ENCODE results near the gene TOB2.
A peak's percentile ranks its signal among the peaks of the same experiment; 100 is the strongest.

The TOB2 gene

DNA sequence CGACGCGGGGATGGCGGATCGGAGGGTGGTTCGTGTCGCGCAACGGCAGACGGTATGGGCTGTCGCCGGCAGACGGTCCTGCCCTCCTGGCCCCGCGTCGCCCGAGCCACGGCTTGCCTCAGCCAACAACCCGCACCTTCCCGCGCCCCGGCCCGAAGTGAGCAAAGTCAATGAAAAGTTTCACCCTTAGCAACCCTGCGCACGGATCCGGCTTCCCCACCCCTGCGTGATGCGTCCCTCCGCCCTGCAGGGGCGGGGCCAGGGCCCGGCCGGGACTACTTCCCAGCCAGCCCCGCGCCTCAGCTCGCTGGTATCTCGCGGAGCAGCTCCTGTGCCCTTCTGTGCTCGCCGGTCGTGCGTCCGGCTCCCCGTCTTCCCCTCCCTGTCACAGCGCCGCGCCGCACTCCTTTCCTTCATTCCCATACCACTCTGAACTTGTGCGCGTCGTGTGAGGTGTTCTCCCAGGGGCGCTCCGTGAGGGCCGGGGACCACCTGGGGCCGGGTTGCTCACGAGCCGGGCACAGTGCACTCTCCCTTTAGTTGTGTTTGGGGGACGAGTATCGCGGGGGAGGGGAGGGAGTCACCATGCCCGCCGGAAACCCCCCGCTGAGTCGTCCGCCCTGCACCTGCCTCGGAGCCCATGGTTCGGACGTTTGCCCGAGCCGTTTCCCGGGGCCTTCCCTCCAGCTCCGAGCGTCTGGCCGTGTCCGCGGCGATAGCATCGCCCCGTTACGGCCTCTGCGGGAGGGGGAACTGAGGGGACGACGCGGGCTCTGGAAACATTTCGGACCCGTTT lies at the start of gene TOB2:
Gene TOB2, minus strand, starts transcription at position 163 of the 796 bp plus-strand sequence. CDS start 9,456 bp downstream, outside the sequence.
- DNase-seq (ENCODE audit: low spot score), result peak; percentile 95

- no peak for DNase-seq (ENCODE audit: low spot score)
Observed at GRCh38 chr22:41491374-41492100, 44.9 kb upstream of the TOB2 start.

DNA sequence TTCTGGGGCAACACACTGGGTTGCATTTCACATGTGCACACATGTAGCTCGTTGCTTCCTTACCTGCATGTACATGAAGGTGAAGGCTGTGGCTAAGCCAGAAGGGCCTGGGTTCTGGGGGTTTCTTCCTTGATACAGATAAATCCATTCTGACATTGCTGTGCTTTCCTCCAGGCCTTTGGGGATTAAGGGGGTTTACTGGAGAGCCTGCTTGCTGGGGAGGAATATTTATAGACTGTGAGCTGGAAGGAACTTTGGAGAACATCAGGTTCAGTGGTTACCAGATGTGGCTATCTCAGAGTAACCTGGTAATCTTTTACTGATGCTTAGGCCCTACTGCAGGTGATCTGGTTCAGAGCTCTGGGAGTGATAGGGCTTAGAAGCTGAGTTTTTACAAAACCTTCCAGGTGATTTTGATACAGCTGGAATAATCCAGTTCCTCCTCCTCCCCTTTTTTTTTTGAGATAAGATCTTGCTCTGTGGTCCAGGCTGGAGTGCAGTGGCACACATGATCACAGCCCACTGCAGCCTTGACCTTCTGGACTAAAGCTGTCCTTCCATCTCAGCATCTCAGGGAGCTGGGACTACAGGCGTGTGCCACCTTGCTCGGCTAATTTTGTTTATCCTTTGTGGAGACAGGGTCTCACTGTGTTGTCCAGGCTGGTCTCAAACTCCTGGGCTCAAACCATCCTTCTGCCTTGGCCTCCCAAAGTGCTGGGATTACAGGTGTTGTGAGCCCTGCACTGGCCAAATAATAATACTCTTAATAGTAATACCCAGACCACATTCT lies 42.2 kb upstream of the TOB2 start:
- DNase-seq (ENCODE audit: low spot score), result no peak

DNA sequence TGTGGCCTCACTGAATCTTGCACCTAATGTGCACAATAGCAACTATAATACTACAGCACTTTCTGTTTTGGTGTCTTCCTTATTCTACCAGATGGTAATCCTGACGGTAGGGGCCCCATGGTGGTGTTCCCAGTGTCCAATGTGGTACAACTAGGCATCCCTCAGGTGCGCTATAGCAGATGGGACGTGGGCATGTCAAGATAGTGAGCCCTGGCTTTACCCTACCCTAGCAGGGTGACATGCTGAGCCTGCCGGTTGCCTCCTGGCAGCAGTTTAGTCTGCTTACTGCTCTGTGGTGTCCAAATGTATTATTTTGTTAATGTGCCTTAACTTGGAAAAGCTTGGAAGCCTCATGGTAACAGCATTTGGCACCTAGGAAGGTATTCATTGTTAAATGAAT lies 41.5 kb upstream of the TOB2 start:
- DNase-seq (ENCODE audit: low spot score), result no peak

DNA sequence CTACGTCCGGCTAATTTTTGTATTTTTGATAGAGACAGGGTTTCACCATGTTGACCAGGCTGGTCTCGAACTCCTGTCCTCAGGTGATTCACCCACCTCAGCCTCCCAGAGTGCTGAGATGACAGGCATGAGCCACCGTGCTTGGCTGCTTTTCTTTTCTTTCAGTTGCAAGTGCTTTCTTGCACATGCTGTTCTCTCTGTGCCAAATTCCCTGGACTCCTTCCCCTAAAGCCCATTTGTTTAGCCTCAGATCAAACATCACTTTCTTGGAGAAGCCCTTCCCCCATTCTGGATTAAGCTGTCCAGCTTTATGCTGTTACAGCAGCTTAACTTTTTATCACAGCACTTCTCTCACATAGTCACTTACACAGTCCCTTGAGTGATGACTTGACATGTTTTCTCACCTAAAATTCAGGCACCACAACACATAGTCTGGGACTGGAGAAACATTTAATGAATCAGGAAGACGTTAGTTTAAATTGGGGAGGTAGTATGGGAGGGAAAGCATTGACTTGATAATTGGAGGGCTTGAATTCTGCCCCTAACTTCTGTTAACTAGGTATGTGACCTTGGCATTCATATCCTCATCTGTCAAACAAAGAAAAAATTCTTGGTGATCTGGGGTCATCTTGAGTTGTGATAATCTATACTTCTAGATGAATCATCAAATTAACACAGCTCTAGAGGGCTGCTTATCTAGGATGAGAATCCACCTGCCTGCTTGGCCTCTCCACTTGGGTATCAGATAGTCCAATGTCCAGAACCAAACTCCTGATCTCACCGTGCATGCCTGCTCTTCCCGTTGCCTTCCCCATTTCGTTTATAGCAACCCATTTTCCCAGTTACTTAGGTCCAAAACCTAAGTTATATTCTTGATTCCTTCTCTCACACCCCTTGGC lies 40.7 kb upstream of the TOB2 start:
- no peak for DNase-seq (ENCODE audit: low spot score)

DNA sequence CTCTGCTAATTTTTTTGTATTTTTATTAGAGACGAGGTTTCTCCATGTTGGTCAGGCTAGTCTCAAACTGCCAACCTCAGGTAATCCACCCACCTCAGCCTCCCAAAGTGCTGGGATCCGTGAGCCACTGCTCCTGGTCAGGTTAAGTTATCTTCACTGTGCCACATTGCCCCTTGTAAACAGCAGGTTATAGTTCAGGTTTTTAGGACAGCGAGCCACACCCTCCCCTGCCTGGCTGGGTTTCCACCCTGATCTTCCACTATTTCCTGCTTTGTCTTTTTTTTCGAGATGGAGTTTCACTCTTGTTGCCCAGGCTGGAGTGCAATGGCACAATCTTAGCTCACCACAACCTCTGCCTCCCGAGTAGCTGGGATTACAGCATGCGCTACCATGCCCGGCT lies 38.4 kb upstream of the TOB2 start:
- DNase-seq (ENCODE audit: low spot score), result no peak

DNA sequence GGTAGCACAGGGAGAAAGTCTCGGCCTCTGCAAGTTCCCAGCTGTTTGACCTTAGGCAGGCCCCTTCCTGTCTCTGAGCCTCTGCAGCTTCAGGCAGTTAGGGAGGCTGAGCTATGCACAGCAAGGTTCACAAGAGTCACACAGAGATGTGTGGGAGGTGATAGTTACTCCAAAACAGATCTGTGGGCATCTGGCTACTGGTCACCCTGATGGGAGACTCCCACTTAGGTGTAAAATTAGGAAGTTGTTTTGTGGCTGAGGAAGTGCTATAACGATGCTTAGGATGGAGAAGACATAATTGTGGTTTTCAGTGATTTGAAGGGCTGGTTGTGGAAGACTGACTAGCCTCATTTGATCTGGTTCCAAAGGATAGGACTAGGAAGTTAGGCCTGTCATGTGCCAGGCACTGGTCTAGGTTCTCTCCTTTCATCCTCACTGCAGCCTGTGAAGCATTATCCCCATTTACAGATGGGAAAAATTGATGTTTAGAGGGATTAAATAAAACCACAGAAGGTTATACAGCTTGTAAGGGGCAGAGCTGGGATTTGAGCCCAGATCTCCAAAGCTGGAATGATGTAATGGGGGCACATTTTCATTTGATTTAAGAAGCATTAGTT lies 35.8 kb upstream of the TOB2 start:
- DNase-seq (ENCODE audit: low spot score), result no peak

DNA sequence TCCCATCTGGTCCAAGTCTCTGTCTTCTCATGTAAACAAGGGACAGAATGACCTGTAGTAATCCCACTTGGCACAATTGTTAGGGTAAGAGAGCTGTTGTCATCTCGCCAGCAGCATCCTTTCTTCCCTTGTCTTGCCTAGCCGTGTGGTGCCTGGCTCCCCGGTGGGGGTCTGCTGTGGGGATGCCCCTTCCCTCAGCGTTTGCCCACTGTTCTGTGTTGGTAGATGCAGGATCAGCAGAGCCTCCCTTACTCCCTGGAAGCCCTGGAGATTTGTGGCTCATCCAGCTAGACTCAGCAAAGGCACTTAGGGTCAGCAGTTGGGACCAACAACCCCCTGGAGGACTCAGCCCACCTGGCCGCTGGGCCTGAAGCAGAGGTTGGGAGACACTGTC lies 35.3 kb upstream of the TOB2 start:
- DNase-seq (ENCODE audit: low spot score), result no peak

- DNase-seq (ENCODE audit: low spot score), result no peak
Observed at GRCh38 chr22:41481131-41481830, 34.7 kb upstream of the TOB2 start.

DNA sequence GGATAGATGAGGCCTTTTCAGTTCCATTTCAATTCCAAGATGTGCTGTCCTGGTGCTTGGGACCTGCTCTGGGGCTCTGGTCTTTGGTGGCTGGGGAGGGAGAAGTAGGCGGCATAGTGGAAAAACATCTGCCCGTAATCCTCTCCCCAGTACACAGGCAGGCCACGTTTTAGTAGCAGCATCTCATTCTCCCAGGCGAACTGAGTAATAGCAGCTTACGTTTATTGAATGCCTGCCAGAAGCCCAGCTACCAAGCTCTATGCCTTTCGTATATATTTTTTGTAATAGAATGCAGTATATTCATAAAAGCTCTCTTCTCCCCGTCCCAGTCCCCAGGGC lies 33.8 kb upstream of the TOB2 start:
- no peak for DNase-seq (ENCODE audit: low spot score)

GRCh38 chr22:41479671-41480396 lies 33.2 kb upstream of the TOB2 start:
- DNase-seq (ENCODE audit: low spot score), result no peak

DNA sequence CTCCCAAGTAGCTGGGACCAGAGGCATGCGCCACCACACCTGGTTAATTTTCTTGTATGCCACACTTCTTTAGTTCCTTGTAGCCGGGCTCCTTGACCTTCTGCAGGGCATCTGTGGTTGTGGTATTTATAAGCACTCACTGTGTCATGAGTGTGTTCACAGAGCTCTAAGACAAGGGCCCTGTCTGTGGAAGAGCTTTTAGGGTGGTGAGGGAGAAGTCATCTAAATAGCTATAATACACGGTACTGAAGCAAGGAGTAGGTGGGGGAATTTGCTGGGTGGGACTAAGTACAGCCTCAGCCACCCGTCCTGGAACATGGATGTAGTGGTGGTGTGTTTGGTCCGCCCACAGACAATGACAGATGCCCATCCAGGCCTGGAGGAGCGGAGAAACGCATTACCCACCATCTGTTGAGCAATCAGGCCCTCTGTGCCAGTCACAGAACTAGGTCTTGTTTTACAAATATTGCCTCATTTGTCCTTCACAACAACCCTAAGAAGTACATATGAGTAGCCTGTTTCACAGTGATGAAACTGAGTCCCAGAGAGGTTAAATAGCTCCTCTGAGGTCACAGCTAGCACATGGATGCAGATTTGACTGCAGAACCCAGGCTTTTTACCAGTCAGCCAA lies 32.4 kb upstream of the TOB2 start:
- no peak for DNase-seq (ENCODE audit: low spot score)

- no peak for DNase-seq (ENCODE audit: low spot score)
Observed at GRCh38 chr22:41478473-41478872, 31.9 kb upstream of the TOB2 start.

DNA sequence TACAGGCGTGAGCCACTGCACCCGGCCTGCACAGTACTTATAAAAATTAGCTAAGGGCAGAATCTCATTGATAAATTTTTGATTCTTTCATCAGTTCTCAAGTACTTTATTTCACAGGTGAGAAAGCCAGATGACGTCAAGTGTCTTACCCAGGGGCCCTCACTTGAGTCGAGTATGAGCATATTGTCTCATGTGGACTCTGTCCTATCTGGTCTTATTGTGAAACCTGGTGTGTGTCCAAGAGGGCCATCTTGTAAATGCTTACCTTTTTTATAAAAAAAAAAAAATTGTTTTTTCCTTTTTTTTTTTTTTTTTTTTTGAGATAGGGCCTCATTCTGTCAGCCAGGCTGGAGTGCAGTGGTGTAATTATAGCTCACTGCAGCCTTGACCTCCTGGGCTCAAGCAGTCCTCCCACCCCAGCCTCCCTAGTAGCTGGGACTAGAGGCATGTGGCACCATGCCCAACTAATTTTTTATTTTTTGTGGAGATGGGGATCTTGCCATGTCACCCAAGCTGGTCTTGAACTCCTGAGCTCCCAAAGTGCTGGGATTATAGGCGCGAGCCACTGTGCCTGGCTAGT lies 28.4 kb upstream of the TOB2 start:
- DNase-seq (ENCODE audit: low spot score), result no peak

- no peak for DNase-seq (ENCODE audit: low spot score)
Observed at GRCh38 chr22:41471568-41471967, 25.0 kb upstream of the TOB2 start.

DNA sequence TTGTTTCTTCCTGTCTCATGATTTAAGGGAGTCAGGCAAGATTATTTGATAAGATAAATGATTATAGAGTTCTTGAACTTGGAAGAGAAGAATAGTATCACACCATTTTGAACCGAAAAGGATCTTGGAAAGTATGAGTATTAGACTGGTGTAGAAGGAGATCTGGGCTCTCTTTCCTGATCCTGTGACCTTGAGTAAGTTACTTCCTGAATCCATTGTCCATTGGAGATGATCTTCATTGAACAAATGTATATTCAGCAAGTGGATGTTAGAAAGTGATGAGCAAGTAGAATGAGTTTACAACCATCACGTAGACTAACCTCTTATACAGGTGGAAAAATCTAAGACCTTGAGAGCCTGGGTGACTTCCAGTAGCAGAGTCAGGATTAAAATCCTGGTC lies 24.3 kb upstream of the TOB2 start:
- DNase-seq (ENCODE audit: low spot score), result no peak

- peak; percentile 22 for DNase-seq (ENCODE audit: low spot score)
Observed at GRCh38 chr22:41469218-41469851, 22.7 kb upstream of the TOB2 start.

DNA sequence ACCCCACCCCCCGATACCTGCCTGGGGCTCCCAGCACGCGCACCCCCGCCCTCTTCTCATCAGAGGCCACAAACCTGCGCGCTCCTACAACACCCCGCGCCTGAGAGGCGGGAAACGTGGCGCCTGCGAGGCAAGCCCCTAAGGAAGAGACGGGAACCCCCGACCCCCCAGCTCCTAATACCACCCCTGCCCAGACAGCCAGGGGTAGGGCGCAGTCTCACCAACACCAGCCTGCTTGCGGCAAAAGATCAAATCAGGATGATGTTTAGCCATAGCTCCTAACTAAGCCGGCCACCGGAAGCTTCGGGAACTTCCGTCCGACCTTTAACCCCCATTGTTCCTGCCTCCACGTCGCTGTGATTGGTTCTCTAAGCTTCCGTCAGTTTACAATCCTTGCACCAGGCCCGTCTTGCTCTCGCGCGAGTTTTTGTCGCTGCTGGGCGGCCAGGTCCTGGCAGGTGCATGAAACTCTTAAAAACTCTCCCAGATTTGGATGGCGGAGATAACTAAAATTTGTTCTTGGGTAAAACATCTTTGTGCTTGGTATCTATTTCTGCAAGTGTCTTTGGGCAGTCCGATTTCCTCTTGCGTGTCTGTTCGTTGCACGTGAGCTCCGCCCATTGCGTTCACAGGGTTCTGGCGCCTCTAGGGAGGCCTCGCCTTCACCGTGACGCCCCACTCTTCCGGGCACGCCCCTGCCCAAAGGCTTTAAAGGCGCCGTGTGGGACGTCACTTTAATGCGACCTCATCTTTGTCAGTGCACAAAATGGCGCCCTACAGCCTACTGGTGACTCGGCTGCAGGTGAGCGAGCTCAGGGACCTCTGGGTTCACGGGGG lies 22.0 kb upstream of the TOB2 start, which contains the start of the genes ACO2 and PHF5A:
Gene ACO2, plus strand, starts transcription at position 737 of the 837 bp plus-strand sequence. Its CDS starts 30 bp downstream, at position 767.
Gene PHF5A, minus strand, starts transcription at position 312 of the 837 bp plus-strand sequence. Its CDS starts 39 bp downstream, at position 273.
- DNase-seq (ENCODE audit: low spot score), result peak; percentile 98
